Mesothelial cell of epicardium (in vitro differentiated cells): ENCODE measurements around the gene AGBL3. TPM values are rescaled to one million over a fixed set of nuclear protein-coding genes. Genes with fewer than 3 reads are reported as not detected.

Experiments used
- DNase-seq, 2 experiments: peaks; one replicate each; pipeline ENCODE4 v3.0.0; 2021; ENCODE audit warnings: low spot score in 2 of 2; ENCODE audit not compliant: unreplicated experiment in 2 of 2
- H3K27ac Mint-ChIP-seq: 2 replicates; pipeline ENCODE4 v1.8.0; 2021; ENCODE audit warnings: mixed read lengths
- H3K27me3 Mint-ChIP-seq: 2 replicates; pipeline ENCODE4 v1.8.0; 2021; ENCODE audit warnings: low read depth, mixed read lengths
- H3K36me3 Mint-ChIP-seq: 2 replicates; pipeline ENCODE4 v1.8.0; 2021; ENCODE audit warnings: mixed read lengths
- H3K4me1 Mint-ChIP-seq: 2 replicates; pipeline ENCODE4 v1.8.0; 2021; ENCODE audit warnings: mixed read lengths
- H3K4me3 Mint-ChIP-seq: 2 replicates; pipeline ENCODE4 v1.8.0; 2021; ENCODE audit warnings: mild to moderate bottlenecking, moderate library complexity, mixed read lengths
- H3K9me3 Mint-ChIP-seq: 2 replicates; pipeline ENCODE4 v1.8.0; 2021; ENCODE audit warnings: mixed read lengths
- total RNA-seq: library from RNA; stranded (reverse); gene quantifications from 3 replicates; pipeline ENCODE4 v1.2.1, GENCODE V29; 2021
- TF ChIP-seq, protein P1 (sequence below): fragments of 200-600 bp; sonication (generic); IDR thresholded peaks from one replicate; pipeline ENCODE4 v1.5.0; 2021; ENCODE audit warnings: antibody characterized with exemption; ENCODE audit not compliant: unreplicated experiment

The AGBL3 gene
- total RNA-seq, 1 donor from 2014 or later = 2.3 TPM

DNA sequence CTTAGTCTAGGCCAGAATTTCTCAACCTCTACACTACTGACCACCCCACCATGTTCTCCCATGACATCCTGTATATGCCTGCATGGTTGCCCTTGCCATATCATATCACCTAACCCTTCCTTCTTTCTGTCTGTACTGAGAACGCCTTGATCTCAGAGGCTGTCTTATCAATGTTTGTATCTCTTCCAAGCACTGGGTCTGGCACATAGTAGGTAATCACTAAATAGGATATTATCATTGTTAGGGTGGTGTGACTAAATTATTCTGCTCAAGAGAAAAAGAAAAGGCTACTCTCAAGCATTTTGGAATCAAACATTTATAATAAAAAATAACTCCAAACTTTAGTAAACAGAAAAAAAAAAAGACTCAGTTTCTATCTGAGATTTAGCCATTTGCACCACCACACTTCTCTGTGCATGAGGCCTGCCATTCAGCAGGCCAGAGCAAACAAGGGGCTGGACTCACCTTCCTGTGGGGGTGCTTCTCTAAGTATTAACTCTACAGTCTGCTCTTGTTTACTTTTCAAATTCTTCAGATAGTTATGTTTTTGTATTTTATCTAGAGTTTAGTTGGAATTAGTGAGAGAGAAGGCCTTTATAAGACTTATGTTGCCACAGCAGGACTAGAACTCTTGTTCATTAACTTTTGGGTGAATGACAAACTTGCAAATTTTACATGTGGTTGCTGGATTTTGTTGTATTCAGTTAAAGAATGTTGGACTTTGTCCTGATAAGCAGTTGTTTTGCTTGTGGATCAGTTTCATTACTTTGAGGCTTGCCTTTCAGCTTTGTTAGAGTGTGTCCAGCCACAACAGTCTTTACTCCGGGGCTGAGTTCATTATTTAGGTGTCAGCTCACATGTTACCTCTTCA is 5.4 kb downstream of the AGBL3 start:
- Mint-ChIP-seq H3K36me3 (peaks cover 18% of the 10 kb centered on the region), H3K4me1 (peaks cover 52% of the 10 kb centered on the region), H3K9me3 (no peaks in the 10 kb centered on the region), H3K27ac (peak overlapping the region; percentile 82), H3K27me3 (no peaks in the 10 kb centered on the region), H3K4me3 (no peak overlapping the region)
- TF ChIP-seq, protein P1, sequence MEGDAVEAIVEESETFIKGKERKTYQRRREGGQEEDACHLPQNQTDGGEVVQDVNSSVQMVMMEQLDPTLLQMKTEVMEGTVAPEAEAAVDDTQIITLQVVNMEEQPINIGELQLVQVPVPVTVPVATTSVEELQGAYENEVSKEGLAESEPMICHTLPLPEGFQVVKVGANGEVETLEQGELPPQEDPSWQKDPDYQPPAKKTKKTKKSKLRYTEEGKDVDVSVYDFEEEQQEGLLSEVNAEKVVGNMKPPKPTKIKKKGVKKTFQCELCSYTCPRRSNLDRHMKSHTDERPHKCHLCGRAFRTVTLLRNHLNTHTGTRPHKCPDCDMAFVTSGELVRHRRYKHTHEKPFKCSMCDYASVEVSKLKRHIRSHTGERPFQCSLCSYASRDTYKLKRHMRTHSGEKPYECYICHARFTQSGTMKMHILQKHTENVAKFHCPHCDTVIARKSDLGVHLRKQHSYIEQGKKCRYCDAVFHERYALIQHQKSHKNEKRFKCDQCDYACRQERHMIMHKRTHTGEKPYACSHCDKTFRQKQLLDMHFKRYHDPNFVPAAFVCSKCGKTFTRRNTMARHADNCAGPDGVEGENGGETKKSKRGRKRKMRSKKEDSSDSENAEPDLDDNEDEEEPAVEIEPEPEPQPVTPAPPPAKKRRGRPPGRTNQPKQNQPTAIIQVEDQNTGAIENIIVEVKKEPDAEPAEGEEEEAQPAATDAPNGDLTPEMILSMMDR = no peak
- no peak for DNase-seq

DNA sequence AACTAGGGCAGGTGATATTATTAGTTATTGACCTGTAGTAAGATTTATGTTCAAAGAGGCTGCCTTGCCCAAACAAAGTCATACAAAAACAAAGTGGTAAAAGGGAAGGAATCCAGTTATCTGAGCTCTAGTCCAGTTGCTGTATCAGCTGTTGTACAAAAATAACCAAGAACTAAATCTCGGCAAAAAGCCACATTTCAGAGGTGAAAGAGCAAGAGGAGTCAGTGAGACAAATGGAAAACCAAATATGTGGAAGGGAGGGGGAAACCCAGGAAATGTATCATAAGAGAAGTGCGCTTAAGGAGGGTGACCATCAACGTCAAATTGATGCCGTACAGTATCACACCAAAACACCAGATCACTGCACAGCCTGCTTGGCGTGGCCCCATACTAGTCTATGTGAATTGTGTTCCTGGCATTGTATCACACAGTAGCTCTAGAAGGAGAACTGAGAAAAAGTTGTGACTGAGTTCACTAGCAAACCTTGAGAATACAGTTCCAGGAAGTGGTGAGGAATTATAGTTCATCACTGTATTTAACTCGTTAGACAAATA is 6.4 kb downstream of the AGBL3 start:
- no peak for DNase-seq
- TF ChIP-seq, protein P1 = no peak
- Mint-ChIP-seq H3K4me3 (no peak overlapping the region), H3K9me3 (no peaks in the 10 kb centered on the region), H3K27me3 (no peaks in the 10 kb centered on the region), H3K4me1 (peaks cover 50% of the 10 kb centered on the region), H3K36me3 (peaks cover 18% of the 10 kb centered on the region), H3K27ac (no peak overlapping the region)

DNA sequence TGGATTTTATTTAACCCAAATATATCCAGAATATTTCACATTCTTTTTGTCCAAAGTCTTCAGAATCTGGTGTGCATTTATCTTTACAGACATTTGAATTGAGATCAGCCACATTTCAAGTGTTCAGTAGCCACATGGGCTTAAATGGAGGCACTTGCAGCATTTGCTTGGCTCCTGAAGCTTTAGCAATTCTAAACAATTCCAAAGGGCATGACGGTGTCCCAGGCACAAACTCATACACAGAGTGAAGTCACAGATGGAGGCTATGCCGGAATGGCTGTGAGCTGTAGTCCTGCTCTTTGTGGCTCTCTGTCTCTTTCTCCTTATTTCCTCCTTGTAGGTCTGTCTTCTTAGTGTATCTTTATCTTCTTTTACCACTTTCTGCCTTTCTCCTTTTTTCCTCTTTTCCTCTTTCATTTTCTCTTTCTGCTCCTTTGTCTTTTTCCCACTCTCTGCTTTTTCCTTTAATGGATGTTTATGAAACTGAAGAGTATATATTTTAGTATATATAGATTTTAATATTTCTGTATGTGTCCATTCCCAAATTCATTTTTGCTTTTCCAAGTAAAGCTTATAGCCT is 7.7 kb downstream of the AGBL3 start:
- Mint-ChIP-seq H3K27ac (no peak overlapping the region), H3K27me3 (no peaks in the 10 kb centered on the region), H3K4me1 (peaks cover 47% of the 10 kb centered on the region), H3K4me3 (no peak overlapping the region), H3K36me3 (peaks cover 22% of the 10 kb centered on the region), H3K9me3 (no peaks in the 10 kb centered on the region)
- DNase-seq = no peak
- TF ChIP-seq, protein P1 = no peak

DNA sequence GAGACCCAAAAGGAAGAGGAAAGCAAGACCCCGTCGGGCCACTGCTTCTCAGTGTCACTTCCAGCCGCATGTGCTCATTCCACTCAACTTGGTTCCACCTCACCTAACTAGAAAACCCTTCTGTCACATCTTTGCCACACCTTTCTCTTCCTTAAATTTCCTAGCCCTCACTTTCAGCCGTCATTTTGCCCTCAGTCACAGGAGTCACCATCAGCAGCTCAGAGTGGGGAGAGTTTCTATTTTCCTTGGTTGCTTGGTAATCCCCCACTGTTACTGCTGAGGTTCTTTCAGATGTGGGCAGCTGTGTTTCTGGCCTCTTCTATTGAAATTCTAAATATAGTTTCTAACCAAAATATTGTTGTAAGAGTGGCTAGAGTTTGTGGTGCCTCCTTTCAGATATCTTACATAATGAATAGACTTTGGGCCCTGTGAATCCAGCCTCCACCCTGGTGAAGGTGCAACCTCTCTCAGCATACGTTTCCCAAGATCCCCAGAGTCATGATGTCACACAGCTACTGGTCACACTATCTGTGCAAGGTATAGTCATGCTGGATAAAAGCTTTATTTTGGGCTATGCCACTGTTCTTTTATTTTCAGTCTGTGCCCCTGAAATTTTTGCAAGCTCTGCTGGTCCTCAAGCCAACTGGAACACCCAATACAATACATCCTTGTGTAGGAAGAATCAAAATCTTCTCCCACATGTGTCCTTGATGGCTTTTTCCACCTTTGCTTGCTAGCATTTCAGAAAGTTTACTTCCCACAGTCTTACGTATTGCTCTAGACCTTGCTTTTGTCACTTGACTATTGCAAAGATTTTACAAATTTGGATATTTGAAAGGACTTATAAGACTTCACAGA is 9.2 kb downstream of the AGBL3 start:
- Mint-ChIP-seq H3K4me3 (no peak overlapping the region), H3K4me1 (peaks cover 46% of the 10 kb centered on the region), H3K36me3 (peaks cover 28% of the 10 kb centered on the region), H3K27me3 (no peaks in the 10 kb centered on the region), H3K9me3 (peaks cover 5% of the 10 kb centered on the region), H3K27ac (peak overlapping the region; percentile 39)
- TF ChIP-seq, protein P1 = no peak
- no peak for DNase-seq

DNA sequence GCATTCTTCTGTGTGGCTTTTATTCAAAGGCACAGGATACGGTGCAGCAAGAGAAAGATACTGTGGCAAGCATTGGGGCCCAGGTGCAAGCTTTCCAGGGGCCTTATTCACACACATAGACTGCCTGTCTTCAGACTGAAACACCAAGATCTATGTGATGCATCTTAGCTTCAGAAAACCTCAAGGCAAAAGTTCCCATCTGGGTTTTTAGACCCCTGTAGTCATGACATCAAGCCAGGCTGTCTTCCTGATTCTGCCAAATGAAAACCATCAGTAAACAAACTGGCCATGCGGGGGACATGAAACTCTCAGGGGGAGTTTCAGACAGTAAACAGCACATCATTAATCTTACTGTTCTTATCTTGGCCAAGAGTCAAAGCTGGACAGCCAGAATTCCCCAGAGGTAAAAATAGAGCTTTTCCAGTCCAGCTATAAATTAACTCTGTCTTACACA is 9.8 kb downstream of the AGBL3 start:
- DNase-seq = no peak
- Mint-ChIP-seq H3K27me3 (no peaks in the 10 kb centered on the region), H3K4me1 (peaks cover 40% of the 10 kb centered on the region), H3K4me3 (no peak overlapping the region), H3K27ac (peak overlapping the region; percentile 39), H3K36me3 (peaks cover 33% of the 10 kb centered on the region), H3K9me3 (peaks cover 9% of the 10 kb centered on the region)
- TF ChIP-seq, protein P1 = no peak
